K562 (cell line): ENCODE results near the gene SEZ6L. TPM values are rescaled to one million over a fixed set of nuclear protein-coding genes. Genes with fewer than 3 reads are reported as not detected.

ENCODE experiments used
- ATAC-seq: fragments of 200-7000 bp; cut with Tn5 transposase; 3 replicates; pipeline ENCODE4 v1.9.1; 2020; ENCODE audit warnings: moderate library complexity
- BruUV-seq: library from RNA; stranded (reverse); fragments of 400-500 nt; replicated peaks from 2 replicates; lab custom pipeline; 2021; lab: Mats Ljungman, UMichigan
- CTCF ChIA-PET: fragments of 300-600 bp; formaldehyde crosslinking; extraction: SDS; loops from one replicate; lab custom pipeline; 2021; ENCODE audit warnings: low intra/inter-chr PET ratio; lab: Yijun Ruan, JAX
- POLR2A ChIA-PET: fragments of 300-600, 350-650 bp; sonication (Branson Sonifier 250); formaldehyde crosslinking; extraction: SDS; loops from one replicate; lab custom pipeline; 2021; ENCODE audit warnings: antibody characterized with exemption, inconsistent platforms; lab: Yijun Ruan, JAX
- DNase-seq, 4 experiments: peaks; one replicate each; pipeline versions ENCODE4 v3.0.0 to v3.0.0-alpha.2; 2011 to 2018; ENCODE audit warnings: low spot score in 3 of 4, mixed read lengths in 3 of 4; ENCODE audit errors: extremely low read depth in 1 of 4
- FAIRE-seq: peaks from 2 replicates; lab custom pipeline; 2011; peaks lifted over from hg19 to GRCh38; lab: Jason Lieb, UNC
- H2AFZ ChIP-seq: 2 replicates; pipeline ENCODE4 v1.6.0; 2011; ENCODE audit warnings: low read depth, low read length, control low read depth, inconsistent platforms
- H3K27ac ChIP-seq: fragments of 200-600 bp; 3 replicates; pipeline ENCODE4 v1.8.0; 2011; ENCODE audit warnings: low read depth, mild to moderate bottlenecking, control low read depth, inconsistent platforms, low read length, moderate library complexity, mixed read lengths; ENCODE audit errors: extremely low read depth
- H3K27me3 ChIP-seq, 2 experiments: fragments of 300-600 bp in 1 of 2; 2 replicates in 1 of 2; 3 replicates in 1 of 2; pipeline versions ENCODE4 v1.6.0 to v1.8.0; 2011; ENCODE audit warnings: inconsistent platforms in 2 of 2, low read length in 2 of 2, mild to moderate bottlenecking in 1 of 2, mixed read lengths in 1 of 2, moderate library complexity in 1 of 2; ENCODE audit not compliant: control insufficient read depth in 2 of 2, insufficient read depth in 2 of 2
- H3K36me3 ChIP-seq: fragments of 300-600 bp; 3 replicates; pipeline ENCODE4 v1.8.0; 2011; ENCODE audit warnings: mild to moderate bottlenecking, low read length, inconsistent platforms; ENCODE audit not compliant: control insufficient read depth, insufficient read depth
- H3K4me1 ChIP-seq, 2 experiments: fragments of 200-600 bp in 1 of 2; replicated peaks in 1 of 2; 2 replicates in 1 of 2; 3 replicates in 1 of 2; pipeline versions ENCODE4 v1.5.1 to v1.8.0; 2011; ENCODE audit warnings: inconsistent platforms in 2 of 2, low read length in 2 of 2, mild to moderate bottlenecking in 1 of 2, mixed read lengths in 1 of 2, moderate library complexity in 1 of 2; ENCODE audit not compliant: control insufficient read depth in 2 of 2, insufficient read depth in 2 of 2
- H3K4me2 ChIP-seq: 2 replicates; pipeline ENCODE4 v1.6.1; 2011; ENCODE audit warnings: low read length, control low read depth, inconsistent platforms, mixed read lengths; ENCODE audit not compliant: insufficient read depth
- H3K4me3 ChIP-seq: fragments of 200-600 bp; sonication (generic), shearing (Covaris generic); 2 replicates; pipeline ENCODE4 v1.5.1; 2016; ENCODE audit warnings: control low read depth, inconsistent platforms
- H3K79me2 ChIP-seq: fragments of 200-600 bp; 3 replicates; pipeline ENCODE4 v1.8.0; 2011; ENCODE audit warnings: low read length, inconsistent platforms; ENCODE audit not compliant: control insufficient read depth, insufficient read depth
- H3K9ac ChIP-seq, 2 experiments: 2 replicates each; pipeline versions ENCODE4 v1.6.0 to v1.6.1; 2011; ENCODE audit warnings: low read depth in 2 of 2, low read length in 2 of 2, control low read depth in 1 of 2, inconsistent platforms in 1 of 2, mild to moderate bottlenecking in 1 of 2, mixed read lengths in 1 of 2; ENCODE audit not compliant: insufficient read depth in 1 of 2
- H3K9me1 ChIP-seq: one replicate; pipeline ENCODE4 v1.6.0; 2011; ENCODE audit warnings: inconsistent platforms, mild to moderate bottlenecking, low read length, moderate library complexity; ENCODE audit not compliant: control insufficient read depth, insufficient read depth
- H3K9me3 ChIP-seq: replicated peaks from 2 replicates; pipeline ENCODE4 v1.5.1; 2011; ENCODE audit warnings: low read depth, low read length, inconsistent platforms; ENCODE audit not compliant: control insufficient read depth, insufficient read depth
- H4K20me1 ChIP-seq: replicated peaks from 2 replicates; pipeline ENCODE4 v1.6.1; 2011; ENCODE audit warnings: low read length, inconsistent platforms, mixed read lengths; ENCODE audit not compliant: control insufficient read depth, insufficient read depth
- CTBP1 ChIP-seq: fragments of 450-650 bp; IDR thresholded peaks from 2 replicates; pipeline ENCODE4 v1.6.1; 2016; ENCODE audit warnings: borderline replicate concordance
- GABPA ChIP-seq: fragments of 200-800 bp; sonication (Bioruptor generic); conservative IDR thresholded peaks from 2 replicates; pipeline ENCODE4 v1.6.1; 2016; ENCODE audit warnings: low read depth, missing genetic modification characterization, missing compliant biosample characterization
- HDAC1 ChIP-seq, 2 experiments: fragments of 450-650 bp; IDR thresholded peaks; 2 replicates each; pipeline ENCODE4 v1.6.1; 2016 to 2017; ENCODE audit warnings: inconsistent platforms in 1 of 2, mild to moderate bottlenecking in 1 of 2, moderate library complexity in 1 of 2
- HDAC6 ChIP-seq: IDR thresholded peaks from 2 replicates; pipeline ENCODE4 v1.6.1; 2012; ENCODE audit warnings: low read depth, mild to moderate bottlenecking, control low read depth, inconsistent platforms, low read length, moderate library complexity
- STAT5A ChIP-seq: IDR thresholded peaks from 2 replicates; pipeline ENCODE4 v1.6.1; 2012; ENCODE audit warnings: low read length, inconsistent platforms, borderline replicate concordance
- TCFL5 ChIP-seq: fragments of 250-450 bp; sonication (Bioruptor Pico); conservative IDR thresholded peaks from 2 replicates; pipeline ENCODE4 v1.6.1; 2021; ENCODE audit warnings: mild to moderate bottlenecking, moderate library complexity, matching md5 sums
- ZKSCAN8 ChIP-seq: fragments of 200-800 bp; sonication (Bioruptor generic); IDR thresholded peaks from 2 replicates; pipeline ENCODE4 v1.6.1; 2016; ENCODE audit warnings: missing genetic modification characterization, missing compliant biosample characterization
- WGBS: fragments of 100-300 bp; shearing (Covaris generic); methylation state at CpG from one replicate; pipeline ENCODE4 v1.1.6; 2016; ENCODE audit warnings: low coverage, mixed read lengths; ENCODE audit not compliant: insufficient coverage; ENCODE audit errors: missing lambda C conversion rate; 5-methylcytosine and 5-hydroxymethylcytosine counted together
- in situ Hi-C: fragments of 300-500 bp; cut with MboI; formaldehyde crosslinking; loops from 4 replicates; pipeline ENCODE4 v1.15.0; 2018; ENCODE audit warnings: inconsistent platforms, mixed read lengths
- intact Hi-C: fragments of 100-400 bp; cut with micrococcal nuclease; formaldehyde crosslinking; loops from 2 replicates; pipeline ENCODE4 v1.14.2; 2022
- polyA plus RNA-seq, 8 experiments: library from polyadenylated mRNA; depleted of rRNA in 4 of 8; stranded (reverse) in 5 of 8; unstranded in 3 of 8; fragments of >200 nt; fragmentation: Nextera tagmentation in 2 of 8; fragmentation: Illumina TruSeq in 1 of 8; extraction: Ambion mirVana in 2 of 8; extraction: Trizol in 1 of 8; gene quantifications; 2 replicates each; pipeline versions ENCODE4 v1.2.1 to v1.2.3, GENCODE V29; 2011 to 2014; ENCODE audit warnings: inconsistent platforms in 1 of 8, missing spikeins in 1 of 8
- total RNA-seq, 7 experiments: library from RNA; depleted of rRNA in 6 of 7; stranded (reverse); fragments of >200 nt in 6 of 7; fragmentation: Illumina TruSeq in 2 of 7; extraction: Trizol in 2 of 7; gene quantifications; 2 replicates each; pipeline versions ENCODE4 v1.2.1 to v1.2.3, GENCODE V29; 2011 to 2021; ENCODE audit warnings: low replicate concordance in 1 of 7
- TF ChIP-seq, protein P1 (sequence below): IDR thresholded peaks from 2 replicates; pipeline ENCODE4 v1.6.1; 2011; ENCODE audit not compliant: insufficient read length; ENCODE audit errors: extremely low read depth

SEZ6L gene
- total and polyA plus RNA-seq, 9 of the 15 experiments (the other 6 are each of a cell fraction or from before 2014, with no cell fraction given): not detected

DNA sequence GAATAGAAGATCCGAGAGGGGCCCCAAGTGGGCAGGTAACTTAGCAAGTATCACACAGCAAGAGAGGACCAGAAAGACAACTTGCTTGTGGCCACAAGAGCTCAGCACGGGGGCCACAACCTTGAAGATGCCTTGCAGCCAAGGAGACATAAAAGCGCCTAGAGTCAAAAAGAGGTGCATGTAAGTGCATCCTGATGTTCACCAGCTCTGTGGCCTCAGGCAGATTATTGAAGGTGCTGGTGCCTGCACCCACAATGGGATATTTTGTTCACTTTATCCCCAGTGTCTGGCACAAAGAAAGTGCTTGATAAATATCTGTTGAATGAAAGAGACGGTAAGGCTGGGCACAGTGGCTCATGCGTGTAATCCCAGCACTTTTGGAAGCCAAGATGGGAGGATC, 153.8 kb downstream of the SEZ6L start:
- no TSS peak for BruUV-seq
- Histone ChIP-seq H3K9me3 (no peaks in the 10 kb centered on the region), H3K4me2 (no peak overlapping the region), H2AFZ (no peak overlapping the region), H3K27me3 (peaks cover 0 to 6% of the 10 kb centered on the region in 2 experiments; a peak in 2 of 5 replicates), H3K4me3 (no peak overlapping the region), H3K4me1 (no peaks in the 10 kb centered on the region; a peak in 3 of 5 replicates), H4K20me1 (no peaks in the 10 kb centered on the region), H3K79me2 (no peaks in the 10 kb centered on the region), H3K36me3 (no peaks in the 10 kb centered on the region), H3K9ac (no peak overlapping the region)
- CTCF ChIA-PET: no interaction called here
- intact Hi-C loops: no loop called here
- in situ Hi-C loops: no loop called here
- ATAC-seq (no peak), DNase-seq (no peak), FAIRE-seq (no peak)
- no peak for TF ChIP-seq HDAC1 (IDR thresholded peaks at IDR 0.05)
- TF ChIP-seq CTBP1: no peak
- TF ChIP-seq STAT5A: no peak
- TF ChIP-seq, protein P1, sequence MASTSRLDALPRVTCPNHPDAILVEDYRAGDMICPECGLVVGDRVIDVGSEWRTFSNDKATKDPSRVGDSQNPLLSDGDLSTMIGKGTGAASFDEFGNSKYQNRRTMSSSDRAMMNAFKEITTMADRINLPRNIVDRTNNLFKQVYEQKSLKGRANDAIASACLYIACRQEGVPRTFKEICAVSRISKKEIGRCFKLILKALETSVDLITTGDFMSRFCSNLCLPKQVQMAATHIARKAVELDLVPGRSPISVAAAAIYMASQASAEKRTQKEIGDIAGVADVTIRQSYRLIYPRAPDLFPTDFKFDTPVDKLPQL: no peak
- TF ChIP-seq ZKSCAN8 (CRISPR knock-in tag): no peak
- TF ChIP-seq TCFL5 (CRISPR knock-in tag): no peak
- TF ChIP-seq GABPA: no peak
- no peak for TF ChIP-seq HDAC6
- TF ChIP-seq, all 486 proteins: peak for 0
- WGBS: 0% methylated on average over 5 of the region's 5 CpGs
- H3K9me1 ChIP-seq: no peaks in the 10 kb centered on the region
- POLR2A ChIA-PET: no interaction called here
- H3K27ac ChIP-seq: no peak overlapping the region
